Measurements from ENCODE around the gene DOHH.
"Not testable (repeated sequence)": the region's sequence is repeated elsewhere in the genome, so short reads cannot be mapped to it uniquely, and the experiment has no call there.

DOHH gene

DNA sequence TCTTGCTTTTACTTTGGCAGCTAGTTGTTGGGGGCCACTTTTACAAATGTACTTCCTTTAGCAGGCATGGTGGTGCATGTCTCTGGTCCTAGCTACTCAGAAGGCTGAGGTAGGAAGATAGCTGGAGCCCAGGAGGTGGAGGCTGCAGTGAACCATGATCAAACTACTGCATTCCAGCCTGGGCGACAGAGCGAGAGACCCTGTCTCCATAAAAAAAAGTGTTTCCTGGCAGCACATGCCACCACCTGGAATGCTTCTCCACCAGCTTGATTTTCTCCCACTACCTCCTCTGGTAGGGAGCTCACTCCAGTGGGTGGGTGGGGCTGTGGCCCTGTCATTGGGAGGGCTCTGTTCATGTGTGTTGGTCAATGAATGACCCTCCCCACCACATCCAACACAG, 18.2 kb upstream of the DOHH start:
- no peak for DNase-seq

DNA sequence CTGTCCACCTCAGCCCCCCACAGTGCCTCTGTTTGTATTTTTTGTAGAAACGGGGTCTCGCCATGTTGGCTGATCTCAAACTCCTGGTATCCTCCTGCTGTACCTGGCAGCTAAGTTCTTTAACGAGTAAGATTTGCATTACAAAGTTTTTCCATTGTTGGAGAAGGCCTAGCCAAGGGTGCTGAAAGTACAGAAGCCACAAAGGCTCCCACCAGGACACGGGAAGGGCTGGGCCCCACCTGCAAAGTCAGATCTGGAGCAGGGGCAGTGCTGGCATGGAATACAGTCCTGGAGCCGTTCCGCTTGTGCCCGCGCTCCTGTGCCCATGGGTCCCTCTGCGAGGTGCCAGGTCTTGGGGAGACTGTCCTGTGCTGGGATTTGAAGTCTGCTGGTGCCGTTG, 17.8 kb upstream of the DOHH start:
- no peak for DNase-seq

DNA sequence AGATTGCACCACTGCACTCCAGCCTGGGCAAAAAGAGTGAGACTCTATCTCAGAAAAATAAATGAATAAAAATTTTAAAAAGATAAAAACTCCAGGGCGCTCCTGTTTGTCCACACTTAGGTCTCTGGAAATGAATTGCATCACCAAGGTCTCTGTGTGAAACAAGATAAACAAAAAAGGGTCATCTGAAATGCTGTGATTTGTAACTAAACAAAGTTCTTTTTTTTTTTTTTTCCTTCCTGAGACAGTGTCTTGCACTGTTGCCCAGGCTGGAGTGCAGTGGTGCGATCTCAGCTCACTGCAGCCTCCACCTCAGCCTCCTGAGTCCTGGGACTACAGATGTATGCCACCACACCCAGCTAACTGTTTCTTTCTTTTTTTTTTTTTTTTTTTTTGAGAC, 17.2 kb upstream of the DOHH start:
- no peak for DNase-seq

DNA sequence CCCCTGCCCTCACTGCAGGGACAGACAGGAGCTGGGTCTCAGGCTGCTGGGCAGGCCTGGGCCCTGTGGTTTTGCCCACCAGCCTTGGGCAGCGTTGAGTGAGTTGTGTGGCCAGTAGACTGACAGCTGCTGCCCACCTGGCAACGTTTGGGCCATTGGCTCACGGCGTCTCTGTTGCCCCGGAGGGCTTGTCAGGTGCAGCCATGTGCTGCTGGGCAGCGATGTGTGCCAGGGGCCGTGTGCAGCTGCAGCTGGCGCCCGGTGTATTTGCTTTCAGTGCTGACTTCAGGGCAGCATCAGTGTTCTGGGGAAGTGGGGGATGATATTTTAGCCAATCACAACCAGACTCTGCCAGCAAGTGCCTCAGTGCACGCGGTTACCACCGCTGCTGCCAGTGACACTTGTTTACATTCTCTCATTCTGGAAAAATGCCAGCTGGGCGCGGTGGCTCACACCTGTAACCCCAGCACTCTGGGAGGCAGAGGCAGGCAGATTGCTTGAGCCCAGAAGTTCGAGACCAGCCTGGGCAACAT, 16.3 kb upstream of the DOHH start:
- peak; percentile 39 for DNase-seq

DNA sequence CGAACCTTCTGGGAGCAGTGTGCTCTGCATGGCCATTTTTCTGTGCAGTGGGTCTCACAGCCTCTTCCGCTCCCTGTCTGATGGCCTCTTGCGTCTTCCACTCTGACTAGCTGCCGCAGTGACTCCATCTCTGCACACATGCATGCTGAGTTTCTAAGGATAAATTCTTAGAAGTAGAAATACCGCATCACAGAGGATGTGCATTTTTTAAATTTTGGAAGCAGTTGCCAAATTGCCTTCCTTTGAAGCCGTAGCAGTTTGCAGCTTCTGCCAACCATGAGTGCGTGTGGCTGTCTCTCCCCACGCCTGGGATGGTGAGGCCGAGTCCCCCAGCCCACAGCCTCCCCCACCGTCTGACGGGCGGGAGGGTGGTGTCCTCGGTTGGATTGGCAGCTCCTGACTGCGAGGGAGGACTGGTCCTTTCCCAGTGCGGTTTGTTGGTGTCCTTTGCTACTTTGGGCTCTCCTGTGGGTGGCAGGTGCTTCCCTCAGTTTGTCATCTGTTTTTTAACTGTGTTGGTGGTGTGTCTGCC, 15.5 kb upstream of the DOHH start:
- no peak for DNase-seq

DNA sequence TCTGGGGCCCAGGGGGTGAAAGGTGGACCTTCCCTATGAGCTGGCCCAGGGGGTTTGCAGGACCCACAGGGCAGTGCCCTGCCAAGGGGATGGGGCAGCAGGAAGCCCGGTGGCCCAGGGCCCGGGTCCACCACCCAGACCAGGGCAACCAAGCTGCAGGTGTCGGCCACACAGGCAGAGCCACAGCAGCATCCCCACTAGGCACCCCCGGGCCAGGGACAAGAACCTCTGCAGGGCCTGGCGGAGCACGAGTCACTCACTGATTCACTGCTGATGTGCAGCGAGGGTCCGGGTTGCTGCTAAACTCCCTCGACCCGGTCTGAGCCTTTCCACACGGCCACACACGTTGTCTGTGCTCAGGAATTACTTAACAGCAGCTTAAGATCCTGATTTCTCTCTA, 14.5 kb upstream of the DOHH start:
- DNase-seq, result no peak

DNA sequence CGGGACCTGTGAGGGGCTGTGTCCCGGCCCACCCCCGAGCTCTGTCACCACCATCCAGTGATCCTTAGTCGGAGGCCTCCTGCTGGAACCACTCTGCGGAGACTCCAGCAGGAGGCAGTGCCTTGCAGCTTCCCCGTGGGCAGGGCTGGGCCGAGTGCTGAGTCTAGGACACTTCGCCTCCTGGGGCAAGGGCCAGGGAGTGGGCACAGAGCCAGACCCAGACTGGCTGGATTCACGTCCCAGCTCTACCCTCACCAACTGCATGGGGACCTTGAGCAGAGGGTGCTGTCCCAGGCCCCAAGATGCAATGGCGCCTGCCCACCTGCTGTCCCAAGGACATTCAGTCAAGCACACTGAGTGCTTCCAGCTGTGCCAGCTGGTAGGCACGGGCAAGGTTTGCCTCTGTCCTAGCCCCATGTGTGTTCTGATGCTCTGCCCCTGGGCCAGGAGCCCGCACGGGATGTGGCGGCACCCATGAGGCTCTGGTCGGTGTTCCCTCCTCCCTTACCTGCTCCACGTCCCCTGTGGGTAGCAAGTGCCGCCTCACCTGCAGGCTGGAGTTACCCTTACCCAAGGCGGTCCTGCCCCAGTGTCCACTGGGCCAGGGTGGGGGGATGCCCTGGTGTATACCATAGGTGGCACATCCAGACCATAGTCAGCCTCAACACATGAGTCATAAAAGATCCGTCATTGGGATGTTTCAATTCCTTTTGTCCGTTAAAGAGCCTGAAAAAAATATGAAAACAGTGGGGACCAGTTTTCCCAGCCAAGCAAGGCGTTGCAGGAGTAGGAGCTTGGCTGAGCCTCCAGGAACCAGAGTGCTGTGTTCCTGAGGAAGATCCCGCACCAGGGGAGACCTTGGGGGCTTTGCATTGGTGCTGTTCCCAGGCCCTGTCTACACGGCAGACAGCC, 13.0 kb upstream of the DOHH start:
- DNase-seq, result no peak

DNA sequence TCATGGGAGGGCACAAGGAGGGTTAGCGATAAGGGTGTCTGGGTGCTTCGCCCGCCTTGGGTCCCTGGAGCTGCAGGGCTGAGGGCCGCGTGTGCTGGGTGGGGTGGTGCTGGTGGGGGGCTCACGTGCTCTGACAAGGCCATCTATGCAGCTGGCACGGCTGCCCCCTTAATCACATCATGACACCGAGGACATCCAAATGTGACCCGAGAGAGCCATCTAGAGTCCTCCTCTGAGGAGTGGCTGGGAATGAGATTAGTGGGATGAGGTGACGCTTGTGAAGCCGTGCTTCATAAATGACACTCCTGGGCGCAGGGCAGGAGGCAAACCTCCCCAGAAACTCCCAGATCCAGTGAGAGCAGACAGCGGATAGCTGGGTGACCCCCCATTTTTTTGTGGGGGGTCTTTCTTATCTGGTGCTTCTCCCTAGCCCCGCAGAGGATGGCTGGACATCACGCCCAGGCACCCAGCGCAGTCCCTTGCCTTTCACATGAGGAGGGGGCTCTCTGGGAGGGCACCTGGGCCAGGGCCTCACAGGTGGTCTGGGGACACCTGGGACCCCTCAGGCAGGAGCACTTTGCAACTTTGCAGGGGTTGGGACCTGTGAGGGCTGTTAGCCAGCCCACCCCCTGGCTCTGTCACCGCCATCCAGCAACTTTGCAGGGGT, 12.2 kb upstream of the DOHH start:
- no peak for DNase-seq

DNA sequence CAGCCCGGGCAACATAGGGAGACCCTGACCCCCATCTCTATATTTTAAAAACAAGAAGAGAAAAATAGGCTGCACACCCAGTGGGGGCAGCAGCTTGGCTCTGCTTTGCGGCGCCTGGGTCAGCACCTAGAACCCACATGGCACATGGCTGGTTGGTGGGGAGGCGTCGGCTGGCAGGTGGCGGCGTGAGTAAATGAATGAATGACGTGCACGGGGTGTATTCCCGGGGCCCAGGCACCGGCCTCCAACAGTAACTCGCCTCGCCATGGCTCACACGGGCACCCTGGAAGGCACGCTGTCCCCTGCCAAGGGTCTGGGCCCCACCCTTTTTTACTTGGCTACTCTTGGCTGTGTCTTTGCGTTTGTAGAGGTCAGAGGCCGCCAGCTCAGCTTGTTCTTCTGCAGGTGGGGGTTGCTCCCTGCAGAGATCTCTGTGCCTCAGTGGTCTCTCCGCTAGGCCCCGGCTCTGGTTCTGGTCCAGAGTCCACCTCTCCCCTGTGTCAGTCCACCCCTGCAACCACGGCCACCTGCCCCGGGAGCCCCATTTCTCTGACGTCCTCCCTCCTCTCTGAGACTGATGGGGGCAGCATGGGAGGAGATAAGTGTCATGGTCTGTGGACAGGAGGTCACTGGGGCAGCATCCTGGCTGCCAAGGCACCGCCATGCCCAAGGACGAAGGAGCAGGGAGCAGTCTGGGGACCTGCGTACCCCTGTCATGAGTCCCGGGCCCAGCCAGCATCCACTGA, 11.2 kb upstream of the DOHH start:
- no peak for DNase-seq

DNA sequence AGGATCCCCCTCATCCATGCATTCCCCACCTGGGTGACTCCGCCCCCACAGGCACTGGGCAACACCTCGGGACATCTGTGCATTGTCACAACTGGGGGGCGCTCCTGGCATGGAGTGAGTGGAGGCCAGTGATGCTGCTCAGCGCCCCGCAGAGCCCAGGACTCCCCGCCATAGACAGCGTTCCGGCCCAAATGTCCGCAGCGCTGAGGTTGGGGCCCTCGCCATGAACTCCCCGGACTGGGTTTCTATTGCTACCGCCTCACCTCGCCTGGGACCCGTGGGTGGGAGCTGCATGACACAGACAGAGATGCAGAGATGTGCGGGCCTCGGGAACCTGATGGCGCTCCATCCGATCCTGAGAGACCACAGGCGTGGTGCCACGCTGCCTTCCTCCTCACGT, 10.3 kb upstream of the DOHH start:
- no peak for DNase-seq

DNA sequence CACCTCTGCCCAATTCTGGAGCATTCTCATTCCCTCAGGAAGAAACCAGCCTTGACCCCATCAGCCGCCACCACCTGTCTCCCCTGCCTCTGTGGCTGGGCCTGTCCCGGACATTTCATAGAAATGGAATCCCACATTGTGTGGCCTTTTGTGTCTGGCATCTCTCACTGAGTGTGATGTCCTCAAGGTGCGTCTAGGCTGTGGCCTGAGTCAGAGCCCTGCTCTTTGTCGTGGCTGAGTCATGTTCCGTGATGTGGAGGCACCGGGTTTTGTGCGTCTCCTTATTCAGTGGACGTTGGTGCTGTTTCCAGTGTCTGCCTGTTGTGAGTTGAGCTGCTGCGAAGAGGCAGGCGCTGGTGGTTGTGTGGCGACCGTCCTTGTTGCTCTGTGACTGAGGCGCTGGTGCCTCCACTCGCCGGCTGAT, 9.1 kb upstream of the DOHH start:
- no peak for DNase-seq

DNA sequence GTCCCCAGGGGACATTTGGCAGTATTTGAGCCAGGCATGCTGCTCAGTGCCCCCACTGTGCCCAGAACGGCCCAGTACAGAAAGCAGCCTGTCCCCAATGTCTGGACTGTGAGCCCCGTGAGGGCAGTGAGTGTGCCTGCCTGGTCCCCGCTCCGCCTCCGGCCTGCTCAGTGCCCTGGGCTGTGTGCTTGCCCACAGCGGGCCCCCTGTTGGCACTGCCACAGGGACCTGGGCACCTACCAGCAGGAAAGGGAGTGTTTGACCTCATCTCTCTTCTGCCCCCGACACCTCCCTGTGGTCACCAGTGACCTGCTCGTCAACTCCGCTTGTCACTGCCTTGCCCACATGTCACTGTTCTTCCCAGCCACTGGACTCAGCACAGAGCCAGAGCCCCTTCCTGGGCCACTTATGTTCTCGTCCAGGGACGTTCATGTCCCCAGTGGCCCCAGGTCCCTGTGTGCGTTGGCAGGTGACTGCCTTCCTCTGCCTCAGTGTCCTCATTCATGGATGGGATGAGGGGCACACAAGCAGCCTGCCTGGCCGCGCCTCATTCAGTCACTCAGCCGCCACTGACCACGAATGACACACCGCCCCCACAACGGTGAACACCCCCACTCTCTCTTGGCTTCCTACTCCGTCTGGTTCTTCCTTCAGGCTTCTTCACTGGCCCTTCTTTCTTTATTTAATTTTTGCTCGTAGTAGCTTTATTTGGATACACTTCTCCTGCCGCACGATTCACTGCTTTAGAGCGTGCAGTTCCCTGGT, 8.5 kb upstream of the DOHH start:
- DNase-seq, result no peak

DNA sequence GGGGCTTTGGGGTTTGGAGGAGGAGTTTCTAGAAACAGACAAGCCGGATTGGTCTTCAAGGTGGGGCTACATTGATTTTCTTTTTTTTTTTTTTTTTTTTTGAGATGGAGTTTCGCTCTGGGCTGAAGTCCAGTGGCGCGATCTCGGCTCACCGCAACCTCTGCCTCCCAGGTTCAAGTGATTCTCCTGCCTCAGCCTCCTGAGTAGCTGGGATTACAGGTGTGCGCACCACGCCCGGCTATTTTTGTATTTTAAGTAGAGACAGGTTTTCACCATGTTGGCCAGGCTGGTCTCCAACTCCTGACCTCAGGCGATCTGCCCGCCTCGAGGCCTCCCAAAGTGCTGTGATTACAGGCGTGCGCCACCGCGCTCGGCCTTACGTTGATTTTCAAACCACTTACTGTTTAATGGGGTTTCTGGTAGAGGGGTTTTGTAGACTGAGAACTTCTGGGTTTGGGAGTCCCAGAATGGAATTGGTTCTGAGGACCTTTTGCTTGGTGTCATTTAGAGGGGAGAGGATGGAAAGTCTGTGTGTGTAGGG, 7.7 kb upstream of the DOHH start:
- not testable (repeated sequence) for DNase-seq

DNA sequence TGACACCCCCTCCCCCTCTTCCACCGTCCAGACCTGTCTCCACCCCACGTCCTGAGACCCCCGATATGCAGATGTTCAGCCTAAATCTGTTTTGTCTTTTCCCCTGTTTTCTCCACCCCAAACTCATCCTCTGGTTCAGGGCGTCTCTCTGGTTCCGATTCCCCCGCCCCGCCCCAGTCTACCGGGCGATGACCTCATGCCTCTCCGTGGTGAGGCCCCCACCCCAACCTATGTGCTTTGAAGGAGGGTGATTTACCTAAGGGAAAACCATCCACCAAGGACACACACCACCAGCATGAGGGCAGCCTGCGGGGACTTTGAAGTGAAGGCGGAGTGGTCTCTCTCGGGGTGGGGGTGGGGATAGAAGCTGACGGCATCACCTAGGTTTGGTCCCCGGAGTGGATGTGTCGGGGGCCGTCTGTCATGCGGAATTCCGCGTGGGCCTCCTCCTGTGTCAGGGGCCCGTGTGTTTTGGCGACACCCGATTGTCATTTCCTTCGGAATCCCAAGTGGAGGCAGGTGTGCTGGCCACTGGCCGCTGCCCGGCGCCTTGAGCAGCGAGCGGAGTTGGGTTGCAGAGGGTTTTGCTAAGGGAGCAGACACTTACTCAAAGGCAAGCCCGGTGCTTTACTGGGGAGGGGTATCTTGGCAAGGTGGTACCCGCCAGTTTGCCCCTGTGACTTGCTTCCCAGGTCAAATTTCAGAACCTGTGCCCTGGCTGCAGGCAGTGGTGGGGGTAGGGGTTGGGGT, 7.1 kb upstream of the DOHH start:
- no peak for DNase-seq

DNA sequence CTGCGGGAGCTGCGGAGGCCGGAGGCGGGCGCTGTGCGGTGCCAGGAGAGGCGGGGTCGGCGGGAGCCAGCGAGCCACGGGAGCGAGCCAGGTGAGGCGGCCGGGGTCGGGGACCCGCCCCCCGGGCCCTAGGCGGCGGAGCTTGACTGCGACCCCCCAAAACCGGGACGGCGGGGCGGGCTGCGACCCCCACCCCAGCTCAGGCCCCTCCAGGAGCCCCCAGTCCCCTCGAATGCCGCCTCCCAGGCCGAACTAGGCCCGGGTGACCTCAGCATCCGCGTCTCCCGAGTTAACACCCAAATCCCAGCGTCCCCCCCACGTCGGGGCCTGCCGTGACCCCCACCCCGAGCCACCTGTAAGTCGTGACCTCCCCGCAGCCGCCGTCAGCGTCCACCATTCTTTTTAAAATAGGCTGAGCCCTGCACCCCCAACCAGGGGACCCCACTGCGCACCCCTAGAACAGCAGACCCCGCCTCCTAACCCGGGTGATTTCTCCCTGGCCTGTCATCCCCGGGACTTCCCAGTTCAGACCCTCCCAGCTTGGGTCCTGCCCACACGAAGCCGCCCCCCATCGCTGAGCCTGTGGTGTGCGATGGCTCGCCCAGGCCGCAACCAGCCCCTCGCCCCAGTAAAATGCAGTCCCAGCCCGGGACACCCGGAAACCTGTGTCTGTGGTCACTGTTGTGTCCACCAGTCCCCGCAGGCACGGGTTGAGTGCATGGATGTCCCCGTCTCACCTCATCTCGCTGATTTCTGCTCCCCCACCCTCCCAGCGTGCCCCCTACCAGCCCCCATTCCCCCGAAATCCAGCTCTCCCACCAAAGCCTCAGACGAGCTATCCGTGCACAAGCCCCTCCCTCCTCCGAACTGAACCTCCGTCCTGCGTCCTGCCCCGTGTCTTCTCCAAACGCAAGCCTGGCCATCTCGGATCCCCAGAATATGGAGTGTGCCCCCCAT, 6.2 kb upstream of the DOHH start:
- no peak for DNase-seq

DNA sequence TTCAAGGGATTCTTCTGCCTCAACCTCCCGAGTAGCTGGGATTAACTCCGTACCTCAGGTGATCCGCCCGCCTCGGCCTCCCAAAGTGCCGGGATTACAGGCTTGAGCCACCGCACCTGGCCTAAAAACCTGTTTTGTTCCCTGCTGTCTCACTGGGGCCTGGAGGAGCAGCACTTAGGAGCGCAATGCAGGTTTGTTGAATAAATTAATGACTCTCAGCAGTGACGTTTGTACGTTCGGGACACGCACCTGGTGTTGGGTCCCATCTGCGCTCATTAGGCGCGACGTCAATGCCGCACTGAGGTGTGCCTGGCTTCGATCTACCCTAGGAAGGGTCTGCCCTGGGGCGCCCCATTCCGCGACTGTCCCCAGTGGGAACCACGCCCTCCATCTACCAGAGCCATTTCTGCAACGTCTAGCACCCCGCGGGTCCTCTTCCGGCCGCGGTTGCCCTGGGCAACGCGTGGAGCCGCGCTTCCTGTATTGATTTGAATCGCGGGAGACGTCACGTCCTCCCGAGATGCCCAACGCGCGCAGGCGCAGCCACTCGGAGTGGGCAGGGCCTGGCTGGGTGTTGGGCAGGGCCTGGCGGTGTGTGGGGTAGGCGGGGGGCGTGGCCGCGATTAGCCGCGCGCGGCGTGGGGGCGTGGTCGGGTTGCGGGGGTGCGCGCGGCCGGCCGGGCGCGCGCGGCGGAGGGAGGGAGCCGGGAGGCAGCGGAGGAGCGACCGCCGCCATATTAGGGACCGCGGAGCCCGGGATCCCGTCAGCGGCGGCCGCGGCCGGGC, 5.3 kb upstream of the DOHH start, which contains the start of gene FZR1:
FZR1 (plus strand) TSS at position 714 of the 786 bp plus-strand sequence. CDS start 16,679 bp downstream, outside the sequence.
- DNase-seq, result peak; percentile 91

DNA sequence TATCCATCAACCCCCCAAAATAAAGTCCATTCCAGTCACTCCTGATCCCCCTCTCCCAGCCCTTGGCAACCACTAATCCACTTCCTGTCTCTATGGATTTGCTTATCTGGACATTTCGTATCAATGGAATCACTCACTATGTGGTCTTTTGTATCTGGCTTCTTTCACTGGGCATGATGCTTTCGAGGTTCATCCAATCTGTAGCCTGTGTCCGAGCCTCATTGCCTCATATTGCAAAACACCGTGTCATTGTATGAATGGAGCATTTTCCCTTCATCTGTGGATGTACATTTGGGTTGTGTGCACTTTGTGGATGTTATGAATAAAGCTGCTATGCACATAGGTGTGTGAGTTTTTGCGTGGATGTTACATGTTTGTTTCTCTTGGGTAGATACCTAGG, 4.3 kb upstream of the DOHH start:
- no peak for DNase-seq

DNA sequence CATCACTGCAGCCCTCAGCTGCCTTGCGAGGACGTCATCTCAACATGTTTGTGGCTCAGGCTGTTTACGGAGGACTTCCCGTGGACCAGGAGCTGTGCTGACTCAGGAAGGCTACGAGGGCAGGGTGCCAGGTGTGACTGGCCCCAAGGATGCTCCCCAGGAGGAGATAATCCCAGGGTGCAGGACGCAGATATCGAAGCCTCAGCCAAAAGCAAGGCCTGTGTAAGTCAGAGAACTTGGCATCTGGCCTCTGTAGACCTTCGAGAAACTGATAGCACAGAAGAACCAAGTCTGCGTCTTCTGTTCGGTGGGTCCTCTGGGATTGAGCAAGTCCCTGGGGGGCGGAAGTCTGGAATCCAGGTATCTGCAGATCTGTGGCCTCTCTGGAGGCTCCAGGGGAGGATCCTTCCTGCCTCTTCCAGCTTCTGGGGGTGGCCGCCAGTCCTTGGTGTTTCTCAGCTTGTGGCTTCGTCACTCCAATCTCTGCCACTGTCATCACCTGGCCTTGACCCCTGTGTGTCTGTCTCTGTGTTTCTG, 2.6 kb upstream of the DOHH start:
- no peak for DNase-seq

DNA sequence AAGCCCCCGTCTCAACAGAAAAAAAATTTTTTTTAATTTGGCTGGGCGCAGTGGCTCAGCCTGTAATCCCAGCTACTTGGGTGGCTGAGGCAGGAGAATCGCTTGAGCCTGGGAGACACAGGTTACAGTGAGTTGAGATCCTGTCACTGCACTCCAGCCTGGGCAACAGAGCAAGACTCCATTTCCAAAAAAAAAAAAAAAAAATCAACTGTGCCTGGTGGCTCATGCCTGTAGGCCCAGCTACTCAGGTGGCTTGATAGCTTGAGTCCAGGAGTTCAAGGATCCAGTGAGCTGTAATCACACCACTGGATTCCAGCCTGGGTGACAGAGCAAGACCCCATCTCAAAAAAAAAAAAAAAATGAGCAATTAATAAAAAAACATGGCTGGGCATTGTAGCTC, 1.3 kb upstream of the DOHH start:
- no peak for DNase-seq

Measured in NCI-H1436 treated with DMSO at 0.1 percent for 48 hours (cell line).